Measurements from ENCODE around the gene ACTN1. TPM values are rescaled to one million over a fixed set of nuclear protein-coding genes. Genes with fewer than 3 reads are reported as not detected.
A peak's percentile ranks its signal among the peaks of the same experiment; 100 is the strongest.

ACTN1 gene
- total and polyA plus RNA-seq, 8 donors = 24.4 to 133 (median 49.0) TPM

DNA sequence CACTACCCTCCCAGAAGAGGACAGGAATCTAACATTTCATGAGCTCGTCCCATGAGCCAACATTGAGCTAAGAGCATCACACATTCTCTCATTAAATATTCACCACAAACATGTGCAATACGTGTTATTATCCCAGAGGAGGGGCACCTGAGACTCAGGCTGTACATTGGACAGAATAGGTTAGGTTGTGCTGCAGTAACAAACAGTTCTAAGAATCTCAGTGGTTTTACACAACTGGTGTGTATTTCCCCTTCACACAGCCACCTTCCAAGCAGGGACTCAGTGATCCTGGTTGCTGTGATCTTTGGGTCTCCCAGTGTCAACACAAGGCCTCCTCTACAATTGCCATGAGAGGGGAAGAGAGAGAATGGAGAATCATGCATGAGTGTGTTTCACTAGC is 15.0 kb upstream of the ACTN1 start:
- no peak for FAIRE-seq
- Histone ChIP-seq H3K27me3 (no peaks in the 10 kb centered on the region), H3K4me3 (no peak overlapping the region), H3K27ac (no peak overlapping the region), H3K4me1 (no peaks in the 10 kb centered on the region), H3K36me3 (no peaks in the 10 kb centered on the region), H3K9me3 (no peaks in the 10 kb centered on the region)
- intact Hi-C loops (cut with DNase I) = no loop called here
- WGBS, 2 donors = 78 to 86% methylated on average over 2 of the region's 2 CpGs
- ATAC-seq = no peak
- no peak for DNase-seq
- TF ChIP-seq, protein P1, sequence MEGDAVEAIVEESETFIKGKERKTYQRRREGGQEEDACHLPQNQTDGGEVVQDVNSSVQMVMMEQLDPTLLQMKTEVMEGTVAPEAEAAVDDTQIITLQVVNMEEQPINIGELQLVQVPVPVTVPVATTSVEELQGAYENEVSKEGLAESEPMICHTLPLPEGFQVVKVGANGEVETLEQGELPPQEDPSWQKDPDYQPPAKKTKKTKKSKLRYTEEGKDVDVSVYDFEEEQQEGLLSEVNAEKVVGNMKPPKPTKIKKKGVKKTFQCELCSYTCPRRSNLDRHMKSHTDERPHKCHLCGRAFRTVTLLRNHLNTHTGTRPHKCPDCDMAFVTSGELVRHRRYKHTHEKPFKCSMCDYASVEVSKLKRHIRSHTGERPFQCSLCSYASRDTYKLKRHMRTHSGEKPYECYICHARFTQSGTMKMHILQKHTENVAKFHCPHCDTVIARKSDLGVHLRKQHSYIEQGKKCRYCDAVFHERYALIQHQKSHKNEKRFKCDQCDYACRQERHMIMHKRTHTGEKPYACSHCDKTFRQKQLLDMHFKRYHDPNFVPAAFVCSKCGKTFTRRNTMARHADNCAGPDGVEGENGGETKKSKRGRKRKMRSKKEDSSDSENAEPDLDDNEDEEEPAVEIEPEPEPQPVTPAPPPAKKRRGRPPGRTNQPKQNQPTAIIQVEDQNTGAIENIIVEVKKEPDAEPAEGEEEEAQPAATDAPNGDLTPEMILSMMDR (IDR thresholded peaks at IDR 0.05) = no peak

GRCh38 chr14:68987653-68988036 is 8.5 kb upstream of the ACTN1 start:
- DNase-seq (peak in 1 of 6 donors; percentile 9), FAIRE-seq (no peak), ATAC-seq (peak in 2 of 4 donors; percentile 10 to 42)
- TF ChIP-seq, protein P1 (IDR thresholded peaks at IDR 0.05) = no peak
- Histone ChIP-seq H3K36me3 (no peaks in the 10 kb centered on the region), H3K4me1 (peaks cover 5 to 10% (median 10%) of the 10 kb centered on the region in 3 donors), H3K27ac (no peak overlapping the region), H3K4me3 (no peak overlapping the region), H3K9me3 (no peaks in the 10 kb centered on the region), H3K27me3 (no peaks in the 10 kb centered on the region)
- intact Hi-C loops (cut with DNase I) = no loop called here
- WGBS, 2 donors = 59 to 86% methylated on average over 1 of the region's 1 CpG

- Histone ChIP-seq H3K4me3 (no peak overlapping the region), H3K27ac (no peak overlapping the region), H3K9me3 (no peaks in the 10 kb centered on the region), H3K36me3 (no peaks in the 10 kb centered on the region), H3K4me1 (peaks cover 5 to 10% (median 10%) of the 10 kb centered on the region in 3 donors), H3K27me3 (no peaks in the 10 kb centered on the region)
- DNase-seq (no peak), FAIRE-seq (no peak), ATAC-seq (no peak)
- intact Hi-C loops (cut with DNase I) = no loop called here
- TF ChIP-seq, protein P1 (IDR thresholded peaks at IDR 0.05) = no peak
- WGBS, 2 donors = 66 to 76% methylated on average over 2 of the region's 2 CpGs
Measured at GRCh38 chr14:68986926-68987652, 8.0 kb upstream of the ACTN1 start.

GRCh38 chr14:68986225-68986624 is 7.1 kb upstream of the ACTN1 start:
- TF ChIP-seq, protein P1 (IDR thresholded peaks at IDR 0.05) = no peak
- H3K36me3 ChIP-seq = no peaks in the 10 kb centered on the region
- WGBS, 2 donors = 84 to 85% methylated on average over 2 of the region's 2 CpGs
- no peak for FAIRE-seq
- no peaks in the 10 kb centered on the region for H3K9me3 ChIP-seq
- no peak for ATAC-seq
- no peak overlapping the region for H3K27ac ChIP-seq
- DNase-seq = no peak
- intact Hi-C loops (cut with DNase I) = no loop called here
- no peaks in the 10 kb centered on the region for H3K27me3 ChIP-seq
- H3K4me3 ChIP-seq = no peak overlapping the region
- peaks cover 5 to 10% (median 10%) of the 10 kb centered on the region in 3 donors for H3K4me1 ChIP-seq

DNA sequence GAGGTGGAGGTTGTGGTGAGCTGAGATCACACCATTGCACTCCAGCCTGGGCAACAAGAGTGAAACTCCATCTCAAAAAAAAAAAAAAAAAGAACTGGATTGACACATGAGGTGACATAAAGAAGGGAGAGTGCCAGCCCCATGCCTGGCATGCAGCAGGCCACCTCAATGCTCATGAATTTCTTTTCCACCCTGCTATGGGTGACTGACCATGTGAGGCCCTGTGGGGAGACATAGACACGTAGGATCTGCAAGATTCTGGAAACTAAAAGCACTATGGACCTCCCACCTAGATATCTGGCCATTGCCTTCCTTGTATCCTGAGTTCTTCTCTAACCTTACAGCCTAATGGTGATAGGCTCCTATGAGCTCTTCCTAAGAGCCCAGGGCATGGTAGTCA is 5.6 kb upstream of the ACTN1 start:
- intact Hi-C loops (cut with DNase I) = no loop called here
- no peak for FAIRE-seq
- no peak for ATAC-seq
- Histone ChIP-seq H3K36me3 (no peaks in the 10 kb centered on the region), H3K9me3 (no peaks in the 10 kb centered on the region), H3K27ac (no peak overlapping the region), H3K4me1 (peaks cover 5 to 10% (median 10%) of the 10 kb centered on the region in 3 donors), H3K4me3 (no peak overlapping the region), H3K27me3 (no peaks in the 10 kb centered on the region)
- no peak for DNase-seq
- TF ChIP-seq, protein P1 (IDR thresholded peaks at IDR 0.05) = no peak
- 79 to 94% methylated on average over 1 of the region's 1 CpG for WGBS, 2 donors

All from pancreas (tissue), 10 donors.